Common myeloid progenitor, CD34-positive (primary cell): ENCODE data around the gene SCRT2.
"Not testable (repeated sequence)": the region's sequence is repeated elsewhere in the genome, so short reads cannot be mapped to it uniquely, and the experiment has no call there.

ENCODE experiments used
- CTCF ChIA-PET: fragments of 350-600 bp; sonication (Branson Sonifier 250); formaldehyde crosslinking; loops from one replicate; lab custom pipeline; 2021; ENCODE audit warnings: antibody characterized with exemption; lab: Charles Lee
- POLR2A ChIA-PET: fragments of 350-600 bp; sonication (Branson Sonifier 250); formaldehyde crosslinking; loops from one replicate; lab custom pipeline; 2021; ENCODE audit warnings: antibody characterized with exemption; lab: Charles Lee
- DNase-seq, 3 donors: peaks; one replicate each; pipeline versions ENCODE4 v3.0.0 to v3.0.0-alpha.2; 2013
- H3K27ac ChIP-seq, 2 experiments: 1 replicate in 1 of 2; 2 replicates in 1 of 2; pipeline ENCODE4 v1.7.0; 2013; ENCODE audit warnings: inconsistent platforms in 2 of 2, low read length in 2 of 2, mild to moderate bottlenecking in 2 of 2, low read depth in 1 of 2, moderate library complexity in 1 of 2; ENCODE audit not compliant: severe bottlenecking in 2 of 2, insufficient read depth in 1 of 2, poor library complexity in 1 of 2
- H3K27me3 ChIP-seq, 5 experiments: replicated peaks in 2 of 5; 1 replicate in 3 of 5; 2 replicates in 2 of 5; pipeline versions ENCODE4 v1.6.1 to v1.7.0; 2013; ENCODE audit warnings: low read length in 4 of 5, mild to moderate bottlenecking in 2 of 5, moderate library complexity in 2 of 5, inconsistent platforms in 1 of 5; ENCODE audit not compliant: insufficient read depth in 5 of 5, control insufficient read depth in 4 of 5
- H3K36me3 ChIP-seq, 4 experiments: 1 replicate in 2 of 4; 2 replicates in 2 of 4; pipeline versions ENCODE4 v1.6.1 to v1.7.0; 2013; ENCODE audit warnings: low read length in 3 of 4, control low read depth in 1 of 4, mild to moderate bottlenecking in 1 of 4; ENCODE audit not compliant: control insufficient read depth in 4 of 4, insufficient read depth in 4 of 4
- H3K4me1 ChIP-seq, 4 experiments: 1 replicate in 3 of 4; 2 replicates in 1 of 4; pipeline versions ENCODE4 v1.6.1 to v1.7.1; 2013; ENCODE audit warnings: low read length in 3 of 4, mild to moderate bottlenecking in 3 of 4, control low read depth in 1 of 4, inconsistent platforms in 1 of 4, moderate library complexity in 1 of 4; ENCODE audit not compliant: control insufficient read depth in 4 of 4, insufficient read depth in 4 of 4; ENCODE audit errors: control extremely low read depth in 1 of 4
- H3K4me3 ChIP-seq, 7 experiments: 1 replicate in 4 of 7; 2 replicates in 3 of 7; pipeline versions ENCODE4 v1.5.1 to v1.7.0; 2013; ENCODE audit warnings: mild to moderate bottlenecking in 7 of 7, low read length in 6 of 7, moderate library complexity in 6 of 7, inconsistent platforms in 2 of 7, low read depth in 2 of 7, control low read depth in 1 of 7; ENCODE audit not compliant: insufficient read depth in 4 of 7, control insufficient read depth in 1 of 7; ENCODE audit errors: extremely low read depth in 1 of 7
- H3K9me3 ChIP-seq, 5 experiments: 1 replicate in 4 of 5; 2 replicates in 1 of 5; pipeline versions ENCODE4 v1.6.1 to v1.7.1; 2013; ENCODE audit warnings: low read length in 4 of 5, mild to moderate bottlenecking in 2 of 5, inconsistent platforms in 1 of 5, low read depth in 1 of 5, moderate library complexity in 1 of 5; ENCODE audit not compliant: control insufficient read depth in 4 of 5, insufficient read depth in 2 of 5; ENCODE audit errors: control extremely low read depth in 1 of 5
- WGBS: methylation state at CpG from one replicate; pipeline ENCODE4 v1.1.5; 2013; ENCODE audit not compliant: insufficient coverage; 5-methylcytosine and 5-hydroxymethylcytosine counted together

Gene SCRT2

GRCh38 chr20:695165-695866 lies 19.7 kb upstream of the SCRT2 start:
- Histone ChIP-seq H3K4me3 (no peak overlapping the region), H3K36me3 (no peaks in the 10 kb centered on the region), H3K27me3 (peaks cover 0 to 2% (median 0%) of the 10 kb centered on the region in 5 experiments), H3K4me1 (peaks cover 0 to 5% (median 0%) of the 10 kb centered on the region in 4 experiments), H3K27ac (no peak overlapping the region), H3K9me3 (no peaks in the 10 kb centered on the region)
- WGBS: no CpG with 5 or more reads among the region's 2 CpGs
- ChIA-PET CTCF (interaction anchor here (0.6 to 1.7 kb wide), 3 partner anchors 8 to 61 kb away, joined by 3 to 7 read pairs (median 3); no protein-coding TSS in a partner anchor), POLR2A (no interaction called here)
- DNase-seq: no peak

GRCh38 chr20:694496-694895 lies 18.9 kb upstream of the SCRT2 start:
- POLR2A ChIA-PET: no interaction called here
- Histone ChIP-seq H3K27me3 (peaks cover 0 to 2% (median 0%) of the 10 kb centered on the region in 5 experiments), H3K27ac (no peak overlapping the region), H3K9me3 (no peaks in the 10 kb centered on the region), H3K36me3 (no peaks in the 10 kb centered on the region), H3K4me3 (no peak overlapping the region), H3K4me1 (peaks cover 0 to under 1% (median 0%) of the 10 kb centered on the region in 4 experiments)
- DNase-seq: no peak
- 89% methylated on average over 3 of the region's 4 CpGs for WGBS
- CTCF ChIA-PET: interaction anchor here (0.6 kb wide), 1 partner anchor 62 kb away, joined by 3 read pairs; no protein-coding TSS in a partner anchor

GRCh38 chr20:693786-694185 lies 18.2 kb upstream of the SCRT2 start:
- H3K36me3 ChIP-seq, POLR2A ChIA-PET, H3K4me1 ChIP-seq, H3K9me3 ChIP-seq, H3K27ac ChIP-seq, H3K4me3 ChIP-seq, H3K27me3 ChIP-seq, DNase-seq: not testable (repeated sequence)
- CTCF ChIA-PET: interaction anchor here (1.0 kb wide), 1 partner anchor 45 kb away, joined by 4 read pairs; no protein-coding TSS in a partner anchor
- WGBS: 95% methylated on average over 9 of the region's 10 CpGs

- CTCF ChIA-PET: no interaction called here
- POLR2A ChIA-PET: no interaction called here
These were observed 16.4 kb upstream of the SCRT2 start for GRCh38 chr20:692044-692443.

GRCh38 chr20:689947-690346 lies 14.3 kb upstream of the SCRT2 start:
- Histone ChIP-seq H3K9me3 (no peaks in the 10 kb centered on the region), H3K36me3 (no peaks in the 10 kb centered on the region), H3K27ac (no peak overlapping the region), H3K4me3 (no peak overlapping the region), H3K4me1 (no peaks in the 10 kb centered on the region), H3K27me3 (peaks cover 0 to 2% (median 0%) of the 10 kb centered on the region in 5 experiments)
- CTCF ChIA-PET: interaction anchor here (0.6 to 1.7 kb wide), 3 partner anchors 11 to 80 kb away, joined by 3 to 6 read pairs (median 5); no protein-coding TSS in a partner anchor
- no CpG with 5 or more reads among the region's 1 CpG for WGBS
- DNase-seq: no peak
- POLR2A ChIA-PET: interaction anchor here (0.6 kb wide), 1 partner anchor 26 kb away, joined by 3 read pairs; no protein-coding TSS in a partner anchor

More at GRCh38 chr20:692044-692443, 16.4 kb upstream of the SCRT2 start:
- Histone ChIP-seq H3K27me3 (peaks cover 0 to 2% (median 0%) of the 10 kb centered on the region in 5 experiments), H3K9me3 (no peaks in the 10 kb centered on the region), H3K4me1 (no peaks in the 10 kb centered on the region), H3K36me3 (no peaks in the 10 kb centered on the region), H3K27ac (no peak overlapping the region), H3K4me3 (no peak overlapping the region)
- no CpG with 5 or more reads among the region's 1 CpG for WGBS
- DNase-seq: no peak

GRCh38 chr20:689348-689747 lies 13.7 kb upstream of the SCRT2 start:
- no peak overlapping the region for H3K4me3 ChIP-seq
- no peaks in the 10 kb centered on the region for H3K36me3 ChIP-seq
- no peak overlapping the region for H3K27ac ChIP-seq
- no peak for DNase-seq
- ChIA-PET CTCF (no interaction called here), POLR2A (no interaction called here)
- WGBS: 95% methylated on average over 3 of the region's 6 CpGs
- H3K4me1 ChIP-seq: no peaks in the 10 kb centered on the region
- peaks cover 0 to 2% (median 0%) of the 10 kb centered on the region in 5 experiments for H3K27me3 ChIP-seq
- H3K9me3 ChIP-seq: no peaks in the 10 kb centered on the region

- H3K36me3 ChIP-seq: no peaks in the 10 kb centered on the region
- H3K4me1 ChIP-seq: no peaks in the 10 kb centered on the region
- POLR2A ChIA-PET: no interaction called here
- H3K4me3 ChIP-seq: no peak overlapping the region
- CTCF ChIA-PET: no interaction called here
- peaks cover 0 to 2% (median 0%) of the 10 kb centered on the region in 5 experiments for H3K27me3 ChIP-seq
- DNase-seq: no peak
- H3K9me3 ChIP-seq: no peaks in the 10 kb centered on the region
- H3K27ac ChIP-seq: no peak overlapping the region
- 85% methylated on average over 13 of the region's 13 CpGs for WGBS
These were observed 13.2 kb upstream of the SCRT2 start for GRCh38 chr20:688809-689212.
